Activated T-helper 1 cell treated with anti-CD3 and anti-CD28 coated beads, Interleukin-2, amount 50 U/mL, for 16 hours (primary cell): ENCODE measurements around the gene TRIOBP.

ENCODE experiments used
- DNase-seq, 2 donors: peaks; one replicate each; pipeline ENCODE4 v3.0.0-alpha.2; 2020; ENCODE audit warnings: low read depth in 1 of 2, low spot score in 1 of 2

TRIOBP gene

GRCh38 chr22:37749831-37750595, 53.2 kb downstream of the TRIOBP start:
- DNase-seq = no peak

GRCh38 chr22:37750596-37751162, 53.8 kb downstream of the TRIOBP start:
- no peak for DNase-seq

GRCh38 chr22:37751449-37752188, 54.8 kb downstream of the TRIOBP start:
- no peak for DNase-seq

DNA sequence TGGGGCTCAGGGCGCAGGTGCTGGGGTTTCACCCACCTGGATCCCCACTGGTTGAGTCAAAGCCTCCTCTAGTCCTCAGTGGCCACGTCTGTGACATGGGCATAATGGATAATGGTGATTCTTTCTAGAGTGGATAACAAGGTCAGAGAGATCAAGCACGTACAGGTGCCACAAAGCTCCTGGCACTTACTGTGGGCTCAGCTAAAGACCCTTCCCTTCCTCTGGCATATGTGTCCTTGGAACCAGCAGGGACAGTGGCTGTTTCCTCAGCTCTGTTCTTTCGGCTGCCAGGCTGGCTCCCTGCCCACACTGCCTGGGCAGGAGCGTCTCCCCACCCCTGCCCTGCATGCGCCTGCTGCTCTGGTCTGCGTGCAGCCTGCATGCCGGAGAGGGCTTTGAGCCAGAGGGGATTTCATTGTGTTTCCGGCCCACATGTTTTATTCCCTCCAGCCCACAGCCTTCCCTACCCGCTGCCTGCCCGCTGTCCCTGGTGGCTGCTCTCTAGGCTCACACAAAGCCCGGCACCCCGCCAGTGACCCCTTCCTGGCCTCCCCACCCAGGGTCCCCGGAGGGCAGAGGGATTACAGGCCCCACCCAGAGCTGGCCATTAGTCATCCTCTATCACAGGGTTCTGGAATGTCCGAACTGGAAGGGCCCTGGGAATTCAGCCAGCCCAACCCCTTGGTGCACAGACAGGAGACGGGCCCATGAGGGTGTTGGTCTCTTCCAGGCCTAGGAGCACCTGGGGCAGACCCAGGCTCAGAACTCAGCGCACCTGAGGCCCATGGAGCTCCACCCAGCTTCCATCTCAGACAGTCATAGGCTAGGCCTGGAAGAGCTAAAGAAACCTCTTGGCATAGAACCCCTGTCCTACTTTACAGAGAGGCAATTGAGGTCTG, 55.6 kb downstream of the TRIOBP start:
- DNase-seq = no peak

GRCh38 chr22:37753746-37754145, 56.9 kb downstream of the TRIOBP start:
- DNase-seq = no peak

- DNase-seq = no peak
Measured at GRCh38 chr22:37757663-37758062, 60.8 kb downstream of the TRIOBP start.

DNA sequence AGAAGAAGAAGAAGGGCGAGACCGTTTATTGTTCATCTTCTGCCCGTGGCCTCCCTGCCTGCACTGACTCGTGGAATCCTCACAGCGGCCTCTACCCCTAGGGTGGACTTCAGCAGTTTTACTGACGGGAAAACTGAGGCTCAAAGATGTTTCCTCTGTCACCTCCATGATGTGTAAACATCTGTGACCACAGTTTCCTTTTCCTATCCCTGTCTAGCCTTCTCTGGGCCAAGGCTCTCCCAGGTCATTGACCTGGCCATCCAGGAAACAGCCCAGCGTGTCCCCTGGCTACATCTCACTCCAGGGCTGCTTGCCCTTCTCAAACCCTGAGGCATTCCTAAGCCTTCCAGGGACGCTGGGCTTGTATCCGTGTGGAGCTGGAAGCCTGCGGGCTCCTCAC, 61.8 kb downstream of the TRIOBP start:
- DNase-seq = no peak

- DNase-seq = no peak
Measured at GRCh38 chr22:37759281-37759680, 62.4 kb downstream of the TRIOBP start.

DNA sequence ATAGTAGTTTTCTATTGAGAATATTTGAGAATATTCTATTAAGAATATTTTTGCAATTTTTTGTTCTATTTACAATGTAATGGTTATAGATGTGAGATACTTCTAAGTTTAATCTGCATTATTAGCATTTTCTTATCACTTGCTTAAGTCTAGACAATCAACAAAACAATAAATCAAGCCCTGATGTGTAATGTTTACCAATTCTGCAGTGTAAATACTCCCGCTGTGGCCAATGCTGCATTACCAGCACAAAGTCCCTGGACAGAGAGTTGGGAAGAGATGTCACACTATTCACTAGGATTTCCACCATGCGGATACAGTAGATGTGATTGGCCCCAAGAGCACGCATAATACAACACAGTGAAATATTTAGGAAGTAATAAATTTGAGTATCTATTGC, 63.3 kb downstream of the TRIOBP start:
- no peak for DNase-seq

GRCh38 chr22:37762389-37762836, 65.6 kb downstream of the TRIOBP start:
- DNase-seq = no peak

DNA sequence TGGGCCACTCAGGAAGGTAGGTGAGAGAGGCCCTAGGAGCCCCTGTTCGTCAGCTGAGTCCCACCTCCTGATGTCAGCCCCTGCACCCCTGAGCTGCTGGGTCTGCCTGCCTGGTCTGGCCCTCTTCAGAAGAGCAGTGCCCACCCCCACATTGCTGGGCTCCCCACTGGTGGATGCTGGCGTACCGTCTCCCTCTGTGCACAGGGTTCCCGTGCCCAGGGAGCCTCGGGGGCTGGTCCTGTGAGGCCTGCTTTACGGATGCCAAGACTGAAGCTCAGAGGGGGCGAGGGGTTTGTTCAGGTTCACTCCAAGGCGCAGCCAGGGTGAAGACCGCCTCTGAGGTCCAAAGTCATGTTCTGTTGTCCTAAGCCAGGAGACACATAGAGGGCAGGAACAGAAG, 66.2 kb downstream of the TRIOBP start:
- no peak for DNase-seq

DNA sequence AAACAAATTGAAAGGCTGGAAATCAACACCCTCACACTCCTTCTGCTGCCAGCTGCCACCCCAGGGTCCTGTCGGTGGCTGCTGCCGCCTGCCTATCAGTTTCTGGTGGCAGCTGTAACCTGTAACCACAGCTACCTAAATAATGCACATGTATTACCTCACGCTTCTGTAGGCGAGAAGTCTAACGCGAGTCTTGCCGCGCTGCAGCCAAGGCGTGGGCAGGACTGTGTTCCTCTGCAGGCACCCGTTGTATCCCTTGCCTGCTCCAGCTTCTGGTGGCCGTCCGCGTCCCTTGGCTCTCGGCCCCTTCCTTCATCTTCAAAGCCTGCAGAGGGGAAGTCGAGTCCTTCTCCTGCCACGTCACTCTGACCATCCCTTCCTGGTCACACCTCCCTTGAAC, 66.8 kb downstream of the TRIOBP start:
- DNase-seq = no peak

DNA sequence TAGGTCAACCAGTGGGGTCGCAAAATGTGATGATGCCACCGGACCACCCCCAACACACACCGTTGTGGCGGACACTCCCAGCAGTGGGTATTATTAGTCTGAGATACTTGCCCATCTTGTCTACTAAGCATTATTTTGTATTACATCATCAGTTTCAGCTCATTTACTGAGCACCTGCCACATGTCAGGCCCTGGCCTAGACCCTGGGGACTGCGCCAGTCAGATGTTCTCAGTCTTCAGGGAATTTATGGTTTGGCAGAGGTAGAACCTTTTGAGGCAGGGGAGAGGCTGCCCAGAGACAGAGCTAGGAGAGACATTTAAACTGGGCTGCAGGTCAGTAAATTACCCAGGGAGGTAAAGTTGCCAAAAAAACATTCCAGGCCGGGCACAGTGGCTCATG, 67.8 kb downstream of the TRIOBP start:
- no peak for DNase-seq

DNA sequence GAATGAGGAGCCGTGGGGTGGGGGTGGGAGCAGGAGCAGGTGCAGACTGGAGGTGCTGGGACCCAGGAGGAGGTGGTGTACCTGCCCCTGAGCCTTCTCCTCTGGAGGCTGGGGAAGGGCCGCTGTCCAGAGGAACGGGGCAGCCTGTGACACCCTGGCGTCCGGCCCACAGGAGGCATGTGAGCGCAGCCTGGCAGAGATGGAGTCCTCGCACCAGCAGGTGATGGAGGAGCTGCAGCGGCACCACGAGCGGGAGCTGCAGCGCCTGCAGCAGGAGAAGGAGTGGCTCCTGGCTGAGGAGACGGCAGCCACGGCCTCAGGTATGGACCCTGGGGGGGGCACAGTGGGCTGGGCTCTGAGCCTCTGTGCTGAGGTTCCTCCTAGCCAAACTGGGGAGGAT, 68.7 kb downstream of the TRIOBP start:
- no peak for DNase-seq

DNA sequence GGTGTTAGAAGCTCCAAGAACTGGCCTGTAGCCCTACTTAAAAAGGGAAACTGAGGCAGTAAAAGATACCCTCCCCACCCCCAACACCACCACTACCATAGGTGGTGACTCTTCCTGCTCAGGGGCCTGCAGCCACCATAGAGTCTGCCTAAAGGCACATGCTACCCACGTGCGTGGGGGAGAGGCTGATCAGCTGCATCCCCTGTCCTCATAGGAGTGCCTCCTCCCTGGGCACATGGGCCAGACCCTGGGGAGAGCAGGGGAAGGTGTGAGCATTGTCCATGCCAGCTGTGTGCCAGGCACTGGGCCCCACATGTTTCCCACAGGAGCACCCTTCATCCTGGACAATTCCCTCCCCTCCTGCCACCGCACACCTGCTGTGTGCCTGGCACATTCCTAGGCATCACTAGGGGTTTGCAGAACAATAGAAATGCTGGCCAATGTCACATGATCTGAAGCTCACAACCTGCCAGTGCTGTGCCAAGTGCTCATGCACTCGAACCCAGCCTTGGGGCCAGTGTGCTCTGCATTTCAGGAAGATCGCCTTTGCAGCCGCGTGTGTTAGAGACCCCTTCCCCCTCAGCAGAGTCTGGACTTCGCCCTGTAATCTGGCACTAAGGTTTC, 69.2 kb downstream of the TRIOBP start:
- no peak for DNase-seq

DNA sequence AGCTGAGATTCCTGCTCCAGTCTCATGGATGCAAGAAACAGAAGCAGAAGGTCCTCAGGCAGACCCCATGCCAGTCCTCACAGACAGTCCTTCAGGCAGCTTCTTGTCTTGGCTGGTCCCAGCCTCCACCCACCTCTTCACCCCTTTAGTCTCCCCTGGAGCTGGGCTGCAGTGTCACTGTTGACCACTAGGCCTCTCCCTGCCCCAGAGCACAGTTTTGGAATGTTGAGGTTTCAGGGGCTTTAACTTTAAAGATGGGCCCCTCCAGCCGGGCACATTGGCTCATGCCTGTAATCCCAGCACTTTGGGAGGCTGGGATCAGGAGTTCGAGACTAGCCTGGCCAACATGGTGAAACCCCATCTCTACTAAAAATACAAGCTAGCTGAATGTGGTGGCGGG, 71.4 kb downstream of the TRIOBP start:
- DNase-seq = no peak

DNA sequence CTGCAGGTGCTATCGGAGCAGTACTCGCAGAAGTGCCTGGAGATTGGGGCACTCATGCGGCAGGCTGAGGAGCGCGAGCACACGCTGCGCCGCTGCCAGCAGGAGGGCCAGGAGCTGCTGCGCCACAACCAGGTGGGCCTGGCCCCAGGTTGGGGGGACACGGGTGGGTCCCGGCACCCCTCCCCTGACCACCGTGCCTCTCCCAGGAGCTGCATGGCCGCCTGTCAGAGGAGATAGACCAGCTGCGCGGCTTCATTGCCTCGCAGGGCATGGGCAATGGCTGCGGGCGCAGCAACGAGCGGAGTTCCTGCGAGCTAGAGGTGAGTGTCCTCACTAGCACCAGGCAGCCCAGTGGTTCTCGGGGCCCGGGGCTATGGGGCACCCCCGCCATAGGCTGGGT, 72.2 kb downstream of the TRIOBP start:
- DNase-seq = no peak

- DNase-seq = no peak
Measured at GRCh38 chr22:37771081-37771480, 74.2 kb downstream of the TRIOBP start.

DNA sequence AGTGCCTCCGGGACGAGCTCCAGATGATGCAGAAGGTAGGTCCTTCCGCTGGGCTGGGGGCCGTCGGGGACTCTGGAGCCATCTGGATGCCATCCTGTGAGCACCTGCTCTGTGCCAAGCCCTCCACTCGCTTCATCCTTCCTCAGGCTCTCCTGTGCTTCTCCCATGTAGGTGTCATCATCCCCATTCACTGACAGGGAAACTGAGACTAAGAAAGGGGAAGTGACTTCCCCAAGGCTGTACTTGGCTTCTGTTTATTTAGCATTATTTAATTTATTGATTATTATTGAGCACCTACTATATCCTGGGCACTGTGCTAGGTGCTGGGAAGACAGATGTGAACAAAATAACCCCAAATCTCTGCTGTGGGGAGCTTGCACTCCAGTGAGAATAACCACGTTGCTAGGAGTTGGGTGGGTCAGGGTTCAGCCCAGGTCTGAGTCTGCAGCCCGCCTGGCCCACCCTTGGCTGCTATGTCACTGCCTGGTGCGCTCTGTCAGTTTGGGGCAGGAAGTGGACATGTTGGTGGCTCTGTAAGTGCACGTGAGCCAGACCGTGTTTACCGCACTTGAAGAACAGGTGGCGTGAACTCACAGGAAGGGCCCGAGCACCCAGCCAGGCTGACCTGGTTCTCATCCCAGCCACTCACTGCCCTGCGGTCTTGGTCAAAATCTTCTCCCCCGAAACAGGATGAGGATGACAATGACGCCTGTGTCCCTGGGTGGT, 75.0 kb downstream of the TRIOBP start:
- no peak for DNase-seq

GRCh38 chr22:37774728-37775127, 77.9 kb downstream of the TRIOBP start:
- DNase-seq = no peak
